Stimulated activated CD4-positive, alpha-beta T cell treated with anti-CD3 and anti-CD28 coated beads, Interleukin-1b, Interleukin-23, amount 100 ng/mL, for 1 hour (primary cell): ENCODE measurements around the gene CFLAR.
A peak's percentile ranks its signal among the peaks of the same experiment; 100 is the strongest.
"Not testable (repeated sequence)": the region's sequence is repeated elsewhere in the genome, so short reads cannot be mapped to it uniquely, and the experiment has no call there.

Source experiments
- DNase-seq, 2 donors: peaks; one replicate each; pipeline ENCODE4 v3.0.0-alpha.2; 2020; ENCODE audit warnings: low read depth in 2 of 2

The CFLAR gene

GRCh38 chr2:201116115-201116958 lies at the start of gene CFLAR:
CFLAR (plus strand) TSS chr2:201116164; CDS start chr2:201129866, 13,702 bp downstream.
- peak in 1 of 2 donors; percentile 46 for DNase-seq

GRCh38 chr2:201070948-201071478 lies 45.0 kb upstream of the CFLAR start:
- DNase-seq, result no peak

- DNase-seq, result peak; percentile 76 to 82
These were observed 44.3 kb upstream of the CFLAR start, which contains the start of the genes HYCC2 and NDUFB3 for GRCh38 chr2:201071479-201072200. HYCC2 (minus strand) TSS chr2:201071671; CDS start chr2:201024009, 47,662 bp downstream. NDUFB3 (plus strand) TSS chr2:201072001; CDS start chr2:201078883, 6,882 bp downstream.

GRCh38 chr2:201072201-201072530 lies 43.8 kb upstream of the CFLAR start:
- DNase-seq, result no peak

GRCh38 chr2:201073071-201073470 lies 42.9 kb upstream of the CFLAR start:
- DNase-seq, result no peak

- no peak for DNase-seq
These were observed 41.0 kb upstream of the CFLAR start for GRCh38 chr2:201074996-201075395.

GRCh38 chr2:201084863-201085262 lies 31.1 kb upstream of the CFLAR start:
- no peak for DNase-seq

- no peak for DNase-seq
These were observed 25.4 kb upstream of the CFLAR start for GRCh38 chr2:201090574-201090973.

- DNase-seq, result no peak
These were observed 22.4 kb upstream of the CFLAR start for GRCh38 chr2:201093573-201093972.

GRCh38 chr2:201100497-201100896 lies 15.5 kb upstream of the CFLAR start:
- no peak for DNase-seq

GRCh38 chr2:201105759-201106158 lies 10.2 kb upstream of the CFLAR start:
- no peak for DNase-seq

- no peak for DNase-seq
These were observed 8.3 kb upstream of the CFLAR start for GRCh38 chr2:201107624-201108023.

- no peak for DNase-seq
These were observed 7.6 kb upstream of the CFLAR start for GRCh38 chr2:201108341-201108740.

GRCh38 chr2:201109186-201109585 lies 6.8 kb upstream of the CFLAR start:
- DNase-seq, result no peak

- no peak for DNase-seq
These were observed 5.3 kb upstream of the CFLAR start for GRCh38 chr2:201110615-201111014.

GRCh38 chr2:201111096-201111495 lies 4.9 kb upstream of the CFLAR start:
- DNase-seq, result no peak

- DNase-seq, result no peak
These were observed 1.6 kb upstream of the CFLAR start for GRCh38 chr2:201114350-201114749.

GRCh38 chr2:201114846-201115245 lies 1.1 kb upstream of the CFLAR start:
- no peak for DNase-seq

- no peak for DNase-seq
These were observed 1.2 kb downstream of the CFLAR start for GRCh38 chr2:201116959-201117734.

- not testable (repeated sequence) for DNase-seq
These were observed 1.8 kb downstream of the CFLAR start for GRCh38 chr2:201117735-201118094.

- DNase-seq, result peak in 1 of 2 donors; percentile 74
These were observed 2.4 kb downstream of the CFLAR start for GRCh38 chr2:201118121-201118960.
